NT2/D1 (cell line): ENCODE data around the gene DLL4.

Experiments used
- YY1 ChIP-seq: IDR thresholded peaks from 2 replicates; pipeline ENCODE4 v1.6.1; 2011; ENCODE audit not compliant: insufficient read length, insufficient read depth
- ZNF274 ChIP-seq: IDR thresholded peaks from 2 replicates; pipeline ENCODE4 v1.6.1; 2011; ENCODE audit warnings: mild to moderate bottlenecking, low read depth, low read length

DNA sequence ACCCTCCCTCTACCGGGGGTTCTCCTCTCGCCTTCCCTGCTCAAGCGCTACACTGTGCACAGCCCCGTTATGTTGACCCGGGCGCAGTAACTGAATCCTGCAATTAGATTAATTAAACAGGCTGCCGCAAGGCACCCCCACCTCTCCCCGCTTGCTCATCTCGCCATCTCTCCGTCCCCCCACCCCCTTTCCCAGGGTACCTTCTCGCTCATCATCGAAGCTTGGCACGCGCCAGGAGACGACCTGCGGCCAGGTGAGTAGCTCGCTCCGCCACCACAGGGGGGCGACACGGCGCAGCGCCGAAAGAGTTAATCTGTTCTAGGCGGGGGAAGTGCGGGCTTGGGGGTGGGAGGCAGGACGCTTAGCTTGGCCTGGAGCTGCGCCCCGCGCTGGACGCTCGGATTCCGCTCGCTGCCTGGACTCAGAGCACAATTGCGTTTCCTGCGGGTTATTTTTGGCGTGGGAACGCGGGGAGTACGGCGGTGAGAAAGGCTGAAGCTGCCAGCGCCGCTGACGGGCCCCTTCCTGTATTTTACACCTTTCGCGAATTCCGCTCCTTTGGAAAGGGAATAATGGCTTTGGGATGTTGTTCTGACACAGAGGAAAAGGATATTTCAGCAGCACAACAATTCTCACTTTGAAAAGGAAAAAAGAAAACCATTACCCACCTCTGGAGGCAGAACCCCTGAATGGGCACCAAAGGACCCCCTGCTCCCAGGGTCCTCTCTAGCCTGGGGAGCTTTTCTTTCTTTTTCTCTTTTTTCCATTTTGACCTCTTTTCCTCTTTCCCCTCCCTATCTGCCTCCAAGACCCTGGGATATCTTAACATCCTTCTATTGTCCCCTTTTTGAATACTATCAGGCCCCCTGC lies 1.5 kb downstream of the DLL4 start:
- TF ChIP-seq ZNF274 = no peak
- TF ChIP-seq YY1 = no peak
